HG03103 (cell line): ENCODE results near the gene TBCD.

Experiments
- ATAC-seq: cut with Tn5 transposase; IDR thresholded peaks from one replicate; pipeline ENCODE4 v1.9.1; 2021; ENCODE audit warnings: low read depth; ENCODE audit not compliant: unreplicated experiment

TBCD gene

GRCh38 chr17:82843904-82844680, 92.2 kb downstream of the TBCD start:
- ATAC-seq: no peak

- no peak for ATAC-seq
Observed at GRCh38 chr17:82844796-82845162, 92.9 kb downstream of the TBCD start.

- no peak for ATAC-seq
Observed at GRCh38 chr17:82845163-82845807, 93.4 kb downstream of the TBCD start.

GRCh38 chr17:82846061-82846691, 94.3 kb downstream of the TBCD start:
- no peak for ATAC-seq

GRCh38 chr17:82848022-82848592, 96.2 kb downstream of the TBCD start:
- no peak for ATAC-seq

GRCh38 chr17:82849076-82849945, 97.4 kb downstream of the TBCD start:
- ATAC-seq: no peak

GRCh38 chr17:82851381-82851780, 99.5 kb downstream of the TBCD start:
- ATAC-seq: no peak

- no peak for ATAC-seq
Observed at GRCh38 chr17:82854226-82854625, 102.4 kb downstream of the TBCD start.

- ATAC-seq: no peak
Observed at GRCh38 chr17:82856361-82856760, 104.5 kb downstream of the TBCD start.

- ATAC-seq: no peak
Observed at GRCh38 chr17:82858376-82859126, 106.7 kb downstream of the TBCD start.

GRCh38 chr17:82859431-82860403, 107.9 kb downstream of the TBCD start:
- no peak for ATAC-seq

- no peak for ATAC-seq
Observed at GRCh38 chr17:82860606-82861392, 108.9 kb downstream of the TBCD start.

- no peak for ATAC-seq
Observed at GRCh38 chr17:82861393-82861775, 109.5 kb downstream of the TBCD start.

- ATAC-seq: no peak
Observed at GRCh38 chr17:82862191-82862590, 110.3 kb downstream of the TBCD start.

- no peak for ATAC-seq
Observed at GRCh38 chr17:82862737-82863382, 111.0 kb downstream of the TBCD start.

GRCh38 chr17:82863383-82863940, 111.6 kb downstream of the TBCD start:
- no peak for ATAC-seq
